Measurements from ENCODE around the gene FAM13B. TPM values are rescaled to one million over a fixed set of nuclear protein-coding genes. Genes with fewer than 3 reads are reported as not detected.
"Not testable (repeated sequence)": the region's sequence is repeated elsewhere in the genome, so short reads cannot be mapped to it uniquely, and the experiment has no call there.

FAM13B gene
- total RNA-seq, 1 donor from 2014 or later, result 31.9 TPM

DNA sequence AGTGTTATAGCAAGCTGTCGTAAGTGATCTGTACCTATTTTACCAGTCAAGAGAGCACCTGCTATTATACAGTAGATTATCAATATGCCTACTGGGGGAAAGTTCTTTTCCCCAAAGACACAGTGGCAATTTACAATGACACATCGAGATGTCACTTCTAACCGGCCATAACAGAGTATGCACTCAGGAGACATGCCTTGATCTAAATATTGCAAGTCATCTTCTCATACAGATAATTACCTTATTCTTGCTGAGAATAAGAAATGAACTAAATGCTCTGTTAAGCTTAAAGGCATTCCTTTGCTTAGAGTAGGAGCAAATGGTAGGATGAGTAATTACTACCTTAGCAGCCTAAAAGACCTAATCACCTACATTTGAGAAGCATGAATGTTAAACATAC is 72.1 kb downstream of the FAM13B start:
- no peak for DNase-seq

DNA sequence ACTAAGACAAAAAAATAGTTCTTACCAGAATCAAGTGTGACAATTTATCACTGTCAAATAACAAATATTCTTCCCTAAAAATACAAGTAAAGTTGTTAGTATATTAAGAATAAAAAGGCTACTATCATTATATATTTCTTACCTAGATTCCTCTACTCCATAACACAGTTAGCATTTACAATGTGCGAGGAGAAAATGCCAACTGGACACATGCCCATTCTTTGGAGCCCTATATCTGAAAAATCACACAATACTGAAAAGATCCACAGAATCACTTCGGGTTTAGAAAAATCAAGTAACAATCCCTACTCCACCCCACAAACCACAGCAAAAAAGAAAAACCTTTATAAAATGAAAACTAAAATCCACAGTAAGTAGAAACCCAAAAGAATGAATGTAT is 72.7 kb downstream of the FAM13B start:
- DNase-seq, result no peak

DNA sequence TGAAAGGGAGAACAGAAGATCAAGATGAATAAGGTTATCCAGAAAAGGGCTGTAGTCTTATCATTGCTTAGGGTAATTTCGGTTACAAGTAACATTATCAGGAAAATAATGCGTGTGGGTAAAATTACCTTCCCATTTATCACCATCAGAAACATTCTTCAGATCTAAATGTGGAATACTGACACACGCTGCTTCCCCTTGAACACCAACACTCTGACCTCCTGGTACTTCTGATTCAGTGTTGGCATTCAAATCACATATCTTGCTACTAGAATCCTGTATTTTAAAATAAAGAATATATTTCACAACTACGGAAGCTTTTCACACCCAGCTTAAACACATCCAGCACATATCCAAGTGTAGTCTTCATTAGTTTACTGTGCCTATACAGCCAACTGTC is 73.4 kb downstream of the FAM13B start:
- no peak for DNase-seq

DNA sequence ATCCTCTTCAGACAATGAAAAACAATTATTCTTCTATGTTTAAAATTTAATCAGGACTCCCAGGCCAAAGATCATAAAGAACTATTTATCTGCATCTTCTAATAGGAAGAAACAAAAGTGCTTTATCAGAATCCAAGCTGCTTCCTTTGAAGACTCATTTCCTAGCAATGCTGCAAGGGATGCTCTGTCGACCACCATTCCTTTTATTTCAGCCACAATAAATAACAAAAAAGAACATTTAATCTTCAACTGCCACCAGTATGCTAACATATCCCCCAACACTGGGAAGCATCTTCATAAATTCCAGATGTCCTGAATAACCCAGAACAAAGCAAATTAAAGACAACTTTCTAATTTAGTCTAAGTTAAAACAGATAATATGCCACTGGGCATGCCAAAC is 74.9 kb downstream of the FAM13B start:
- no peak for DNase-seq

DNA sequence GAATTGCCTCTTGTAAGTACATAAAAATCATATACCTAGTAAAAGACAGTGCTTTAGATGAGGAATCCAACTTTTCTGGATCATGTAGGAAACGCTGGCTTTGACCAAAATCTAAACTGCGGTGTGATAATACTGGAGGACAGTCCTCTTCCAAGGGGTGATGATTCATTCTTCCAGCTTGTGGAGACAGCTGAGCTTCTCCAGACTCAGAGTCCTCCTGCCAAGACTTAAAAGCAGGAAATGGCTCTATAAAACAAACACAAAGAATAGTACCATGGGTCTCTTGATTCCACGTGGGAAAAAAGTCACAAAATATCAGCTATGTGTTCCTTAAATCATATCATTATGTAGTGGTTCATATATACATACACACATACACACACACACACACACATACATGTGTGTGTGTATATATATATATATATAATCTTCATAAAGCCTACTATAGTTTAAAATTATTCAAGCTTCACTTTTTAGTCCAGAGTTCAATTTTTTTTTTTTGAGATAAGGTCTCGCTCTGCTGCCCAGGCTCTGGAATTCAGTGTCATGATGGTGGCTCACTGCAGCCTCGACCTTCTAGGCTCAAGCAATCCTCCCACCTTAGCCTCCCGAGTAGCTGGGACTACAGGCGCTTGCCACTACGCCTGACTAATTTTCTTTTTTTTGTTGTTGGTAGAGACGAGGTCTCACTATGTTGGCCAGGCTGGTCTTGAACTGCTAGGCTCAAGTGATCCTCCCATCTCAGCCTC is 78.6 kb downstream of the FAM13B start:
- DNase-seq, result no peak

DNA sequence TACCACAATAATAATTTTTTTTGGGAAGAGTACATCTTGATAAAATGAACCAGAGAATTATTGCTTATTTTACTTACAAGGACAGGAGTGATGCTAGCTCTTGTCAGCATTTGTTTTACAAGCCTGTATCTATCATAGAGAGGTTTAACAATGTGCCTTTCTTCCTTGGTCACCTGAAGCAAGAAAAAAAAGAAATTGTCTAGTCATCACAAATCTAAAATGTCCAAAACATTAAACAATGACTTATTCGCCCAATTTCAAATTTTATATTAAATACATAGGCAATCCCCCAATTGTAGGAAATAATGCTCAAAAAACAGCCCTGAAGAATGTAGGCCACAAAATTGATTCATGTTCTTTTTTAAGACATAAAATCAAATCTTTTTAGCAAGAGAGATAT is 87.1 kb downstream of the FAM13B start:
- no peak for DNase-seq

DNA sequence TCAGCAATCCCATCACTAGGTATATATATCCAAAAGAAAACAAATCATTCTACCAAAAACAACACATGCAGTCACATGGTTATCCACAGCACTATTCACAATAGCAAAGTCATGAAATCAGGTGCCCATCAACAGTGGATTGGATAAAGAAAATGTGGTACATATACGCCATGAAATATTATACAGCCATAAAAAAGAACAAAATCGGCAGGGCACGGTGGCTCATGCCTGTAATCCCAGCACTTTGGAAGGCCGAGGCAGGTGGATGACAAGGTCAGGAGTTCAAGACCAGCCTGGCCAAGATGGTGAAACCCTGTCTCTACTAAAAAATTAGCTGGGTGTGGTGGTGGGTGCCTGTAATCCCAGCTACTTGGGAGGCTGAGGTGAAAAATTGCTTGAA is 88.6 kb downstream of the FAM13B start:
- DNase-seq, result not testable (repeated sequence)

DNA sequence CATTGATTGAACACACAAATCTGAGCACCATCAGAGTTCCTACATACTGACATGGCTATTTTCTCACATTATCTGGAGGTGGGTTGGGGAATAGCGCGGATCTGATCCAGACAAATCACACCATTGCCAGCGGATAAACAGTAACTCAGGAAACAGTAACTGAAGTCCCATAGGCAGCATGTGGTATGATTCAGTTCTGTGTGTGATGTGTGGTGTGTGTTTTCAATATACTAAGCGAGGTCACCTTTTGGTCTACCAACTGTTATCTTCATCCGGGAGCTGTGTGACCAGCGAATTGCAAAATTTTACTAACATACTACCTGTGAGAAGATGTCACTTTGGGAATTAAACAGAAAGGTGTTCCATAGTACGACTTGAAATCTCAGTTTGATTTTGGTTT is 93.5 kb downstream of the FAM13B start:
- no peak for DNase-seq

DNA sequence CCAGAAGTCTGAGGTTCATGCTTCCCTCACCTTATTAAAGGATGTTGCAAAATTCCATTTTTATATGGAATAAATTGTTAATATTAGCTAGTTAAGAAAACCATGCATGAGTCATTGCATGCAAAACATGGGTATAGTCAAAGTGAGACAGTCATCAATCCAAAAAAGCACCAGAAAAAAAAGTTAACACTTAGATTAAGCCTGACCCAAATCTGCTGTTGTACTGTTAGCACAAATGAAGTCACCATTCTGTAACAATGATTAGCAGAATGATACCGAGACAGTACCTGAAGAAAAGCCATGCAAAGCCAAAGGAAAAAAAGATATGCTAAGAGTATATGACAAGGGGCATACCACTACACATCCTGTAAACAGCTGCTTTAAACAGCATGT is 94.1 kb downstream of the FAM13B start:
- DNase-seq, result no peak

DNA sequence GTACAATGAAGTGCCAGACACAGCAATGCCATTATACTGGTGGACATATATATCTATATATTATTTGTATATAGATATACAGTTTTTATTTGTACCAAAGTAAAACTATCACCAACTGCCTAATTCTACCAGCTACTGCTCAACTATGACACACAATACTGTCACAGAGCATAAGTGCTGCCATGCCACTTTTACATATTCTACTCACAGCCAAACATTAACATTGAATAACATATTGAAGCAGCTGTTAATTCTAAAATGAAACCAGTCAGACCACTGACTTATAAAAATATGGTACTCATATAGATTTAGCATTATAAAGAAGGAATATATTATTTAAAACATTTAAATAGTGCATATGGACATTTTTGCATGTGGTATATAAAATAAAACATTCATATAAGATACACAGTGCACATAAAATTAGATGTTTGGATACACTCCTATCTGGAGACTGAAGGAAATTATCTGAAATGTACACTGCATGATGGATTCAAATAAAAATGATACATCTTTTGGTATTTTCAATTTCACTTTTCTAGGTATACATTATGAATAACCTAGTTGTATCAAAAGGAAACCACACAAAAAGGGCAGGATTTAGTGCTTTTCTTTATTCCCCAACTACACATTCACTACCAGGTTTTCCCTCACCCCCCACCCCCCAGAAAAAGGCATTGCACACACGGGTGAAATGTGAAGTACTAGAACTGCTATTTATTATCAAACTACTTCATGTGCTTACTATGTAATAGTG is 94.7 kb downstream of the FAM13B start:
- no peak for DNase-seq

DNA sequence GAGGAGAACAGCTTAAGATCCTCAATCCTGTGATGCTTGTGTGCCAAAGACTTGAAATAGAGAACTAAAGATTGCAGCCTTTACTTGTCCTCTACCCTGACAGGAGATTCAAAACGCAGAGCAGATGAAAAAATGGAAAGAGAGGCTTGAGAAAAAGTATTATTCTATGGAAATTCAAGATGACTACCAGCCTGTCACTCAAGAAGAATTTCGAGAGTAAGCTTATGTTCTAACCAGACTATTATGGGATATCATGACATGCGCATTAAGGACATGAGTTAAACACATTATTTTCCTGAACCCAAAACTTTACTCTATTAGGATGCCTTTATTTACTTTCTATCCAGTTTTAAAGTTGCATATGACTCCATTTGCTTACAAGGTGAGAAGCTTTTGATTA is 97.2 kb downstream of the FAM13B start:
- no peak for DNase-seq

DNA sequence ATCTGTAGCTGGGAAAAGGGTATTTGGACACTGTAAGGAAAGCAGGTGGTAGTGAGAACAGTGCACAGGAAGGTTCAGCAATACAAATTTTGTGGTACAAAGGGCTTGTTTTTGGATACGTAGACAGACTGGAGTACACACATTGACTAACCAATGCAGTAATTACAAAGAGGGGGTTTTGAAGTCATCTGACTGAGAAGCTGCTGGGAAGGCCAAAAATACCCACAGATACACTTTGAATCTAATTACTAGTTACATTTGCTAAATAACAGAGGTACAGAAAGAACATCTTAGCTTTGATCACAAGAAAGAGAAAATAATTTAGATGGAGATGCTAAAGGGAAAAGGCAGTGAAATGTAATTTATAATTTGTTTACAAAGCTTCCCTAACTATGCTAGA is 97.7 kb downstream of the FAM13B start:
- DNase-seq, result no peak

DNA sequence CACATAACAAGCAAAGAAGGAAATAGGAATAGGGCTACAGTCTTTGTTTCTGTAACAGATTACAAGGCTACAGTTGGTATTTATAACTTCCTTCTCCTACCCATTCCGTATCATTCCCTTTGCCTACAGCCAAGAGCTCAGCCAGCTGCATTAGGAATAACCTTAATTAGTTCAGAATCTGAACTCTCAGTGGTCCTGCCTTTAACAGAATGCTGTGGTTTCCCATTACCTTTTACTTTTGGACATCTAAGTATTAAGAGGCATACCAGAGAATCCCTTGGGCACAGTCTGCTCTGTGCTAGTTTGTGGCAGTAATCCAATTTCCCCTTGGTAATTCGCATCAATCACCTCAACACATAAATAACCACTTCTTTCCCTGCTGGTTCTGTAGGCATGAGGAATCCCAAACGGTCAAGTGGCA is 99.4 kb downstream of the FAM13B start:
- no peak for DNase-seq

DNA sequence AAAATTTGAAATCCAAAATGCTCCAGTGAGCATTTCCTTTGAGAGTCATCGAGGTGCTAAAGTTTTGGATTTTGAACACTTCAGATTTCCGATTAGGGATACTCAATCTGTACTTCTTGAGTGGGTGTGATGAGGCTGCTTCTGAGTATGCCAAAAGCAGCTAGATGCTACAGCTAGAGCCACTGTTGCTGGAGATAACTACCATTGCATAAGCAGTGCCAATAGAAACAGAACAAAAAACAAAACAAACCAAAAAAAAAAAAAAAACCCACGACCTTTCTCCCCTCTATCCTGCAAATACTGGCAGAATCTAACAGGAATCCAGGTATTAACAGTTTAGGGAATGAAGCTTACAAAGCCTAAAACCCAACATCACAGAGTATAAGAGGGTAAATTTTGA is 100.1 kb downstream of the FAM13B start:
- DNase-seq, result no peak

DNA sequence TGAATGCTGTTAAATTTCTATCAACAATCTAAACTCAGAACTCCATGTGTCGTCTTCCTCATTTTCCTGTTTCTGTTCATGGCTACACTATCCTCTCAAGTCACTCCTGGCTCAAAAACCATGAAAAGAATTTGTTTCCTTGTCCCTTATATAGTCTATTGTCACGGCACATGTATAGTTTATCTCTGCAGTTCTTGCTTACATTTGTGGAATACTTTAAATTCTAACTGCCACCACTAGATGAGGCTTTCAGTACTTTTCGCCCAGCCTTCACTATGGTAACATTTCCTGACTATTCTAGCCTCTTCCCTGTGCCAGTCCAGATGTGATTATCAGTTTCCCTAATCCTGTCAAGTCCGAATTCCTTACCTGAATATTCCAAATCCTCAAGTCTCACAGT is 109.0 kb downstream of the FAM13B start:
- DNase-seq, result peak; percentile 11

DNA sequence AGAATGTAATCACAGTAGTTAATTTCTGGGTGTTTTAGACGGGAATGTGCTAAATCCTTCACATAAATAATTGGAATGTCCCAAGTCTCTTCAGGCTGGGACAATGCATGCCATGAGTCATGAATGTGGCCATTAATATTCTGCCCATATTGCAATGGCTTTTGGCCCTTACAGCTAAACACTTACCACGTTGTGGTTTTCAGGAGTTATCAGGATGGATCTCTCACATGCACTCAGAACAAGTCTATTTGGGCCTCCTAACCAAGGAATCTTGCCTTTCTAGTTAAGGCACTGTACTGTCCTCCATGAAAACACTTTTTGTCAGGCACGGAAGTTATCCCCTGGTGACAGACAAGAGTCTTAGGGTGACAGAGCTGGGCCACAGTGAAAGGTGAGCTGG is 110.9 kb downstream of the FAM13B start:
- DNase-seq, result no peak

DNA sequence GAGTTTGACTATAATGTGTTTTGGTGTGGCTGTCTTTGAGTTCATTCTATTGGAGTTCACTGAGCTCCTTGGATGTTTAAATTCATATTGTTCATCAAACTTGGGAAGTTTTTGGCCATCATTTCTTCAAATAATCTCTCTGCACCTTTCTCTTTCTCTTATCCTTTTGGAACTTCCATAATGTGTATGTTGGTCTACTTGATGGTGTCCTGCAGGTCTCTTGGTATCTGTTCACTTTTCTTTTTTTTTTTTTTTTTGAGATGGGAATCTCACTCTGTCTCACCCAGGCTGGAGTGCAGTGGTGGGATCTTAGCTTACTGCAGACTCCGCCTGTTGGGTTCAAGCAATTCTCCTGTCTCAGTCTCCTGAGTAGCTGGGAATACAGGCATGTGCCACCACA is 116.0 kb downstream of the FAM13B start:
- DNase-seq, result no peak

DNA sequence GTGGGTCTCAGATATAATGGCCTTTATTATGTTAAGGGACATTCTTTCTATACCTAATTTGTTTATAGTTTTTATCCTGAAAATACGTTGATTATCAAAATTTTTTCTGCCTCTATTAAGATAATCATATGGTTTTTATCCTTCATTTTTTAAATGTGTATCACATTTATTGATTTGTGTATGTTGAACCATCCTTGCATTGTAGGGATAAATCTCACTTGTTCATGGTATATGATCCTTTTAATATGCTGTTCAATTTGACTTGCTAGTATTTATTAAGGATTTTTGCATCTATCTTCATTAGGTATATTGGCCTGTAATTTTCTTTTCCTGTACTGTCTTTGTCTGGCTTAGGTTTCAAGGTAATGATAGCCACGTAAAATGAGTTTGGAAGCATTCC is 118.1 kb downstream of the FAM13B start:
- DNase-seq, result no peak

DNA sequence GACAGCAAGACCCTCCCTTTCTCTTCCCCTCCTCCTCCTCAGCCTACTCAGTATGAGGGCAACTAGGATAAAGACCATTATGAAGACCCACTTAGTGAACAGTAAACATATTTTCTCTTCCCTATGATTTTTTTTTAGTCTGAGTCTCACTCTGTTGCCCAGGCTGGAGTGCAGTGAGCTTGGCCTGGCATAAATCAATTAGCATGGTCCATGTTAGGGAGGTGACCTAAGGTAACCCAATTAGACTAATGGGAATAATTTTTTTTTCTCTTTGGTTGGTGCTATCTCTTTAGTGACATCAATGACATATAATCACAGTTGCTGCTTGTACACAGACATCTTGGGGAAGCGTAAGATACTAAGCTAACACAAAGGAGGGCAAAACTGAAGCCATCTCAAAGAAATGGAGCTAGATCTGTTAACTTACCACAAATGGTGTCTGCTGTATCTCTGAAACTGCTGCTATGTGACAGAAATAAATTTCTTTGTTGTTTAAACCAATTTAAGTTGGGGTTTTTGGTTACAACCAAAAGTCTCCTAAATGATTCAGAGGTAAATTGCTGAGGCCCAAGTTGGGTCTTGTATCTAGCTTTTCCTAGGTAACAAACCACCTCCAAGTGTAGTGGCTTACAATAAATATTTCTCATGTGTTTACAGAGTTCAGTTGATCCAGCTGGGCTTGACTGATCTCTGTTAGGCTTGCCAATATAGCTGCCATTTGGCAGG is 130.3 kb downstream of the FAM13B start:
- no peak for DNase-seq

DNA sequence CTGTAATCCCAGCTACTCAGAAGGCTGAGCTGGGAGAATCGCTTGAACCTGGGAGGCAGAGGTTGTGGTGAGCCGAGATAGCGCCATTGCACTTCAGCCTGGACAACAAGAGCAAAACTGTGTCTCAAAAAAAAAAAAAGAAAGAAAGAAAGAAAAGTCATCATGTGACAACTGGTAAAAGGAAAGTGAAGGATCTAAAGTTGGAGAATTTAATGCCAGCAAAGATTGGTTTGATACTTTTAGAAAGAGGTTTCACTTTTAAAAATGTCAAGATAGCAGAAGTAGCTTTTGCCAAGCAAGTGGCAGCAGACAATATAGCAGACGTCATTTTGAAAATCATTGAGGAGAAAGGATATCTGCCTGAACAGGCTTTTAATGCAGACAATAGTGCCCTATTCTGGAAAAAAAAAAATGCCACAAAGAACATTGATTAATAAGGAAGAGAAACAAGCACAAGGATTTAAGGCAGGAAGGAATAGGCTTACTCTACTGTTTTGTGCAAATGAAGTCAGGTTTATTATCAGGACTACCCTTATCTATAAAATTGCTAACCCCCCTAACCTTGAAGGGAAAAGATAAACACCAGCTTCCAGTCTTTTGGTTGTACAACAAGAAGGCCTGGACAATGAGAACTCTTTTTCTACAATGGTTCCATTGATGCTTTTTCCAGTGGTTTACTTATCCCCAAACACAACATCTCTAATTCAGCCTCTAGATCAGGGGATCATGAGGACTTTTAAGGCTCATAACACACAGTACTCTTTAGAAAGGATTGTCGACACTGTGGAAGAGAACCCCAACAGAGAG is 131.7 kb downstream of the FAM13B start:
- DNase-seq, result no peak

DNA sequence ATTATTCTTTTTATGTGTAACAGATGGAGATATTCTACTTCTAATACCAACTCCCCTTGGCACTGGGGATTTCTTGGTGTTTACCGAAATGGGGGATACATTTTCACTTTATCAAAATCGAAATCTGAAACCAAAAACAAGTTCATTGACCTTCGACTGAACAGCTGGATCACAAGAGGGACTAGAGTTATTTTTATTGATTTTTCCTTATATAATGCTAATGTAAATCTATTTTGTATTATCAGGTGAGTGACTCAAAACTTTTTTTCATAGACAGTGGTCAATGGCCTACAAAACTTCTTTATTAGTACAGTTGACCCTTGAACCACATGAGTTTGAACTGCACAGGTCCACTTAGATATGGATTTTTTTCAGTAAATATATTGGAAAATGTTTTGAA is 133.4 kb downstream of the FAM13B start:
- DNase-seq, result no peak

DNA sequence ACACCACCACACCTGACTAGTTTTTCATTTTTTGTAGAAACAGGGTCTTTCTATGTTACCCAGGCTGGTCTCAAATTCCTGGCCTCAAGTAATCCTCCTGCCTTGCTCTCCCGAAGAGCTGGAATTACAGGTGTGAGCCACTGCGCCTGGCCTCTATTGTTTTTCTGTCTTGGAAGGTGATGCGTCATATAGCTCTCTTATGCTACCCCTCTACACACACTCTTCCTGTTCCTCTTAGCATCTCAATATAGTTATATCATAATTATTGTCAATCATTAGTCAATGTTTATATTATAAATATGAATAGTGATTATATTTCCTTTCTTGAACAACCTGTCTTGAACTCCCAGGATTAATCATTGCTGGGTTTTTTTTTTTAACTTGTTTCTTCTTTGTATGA is 136.3 kb downstream of the FAM13B start:
- no peak for DNase-seq

DNA sequence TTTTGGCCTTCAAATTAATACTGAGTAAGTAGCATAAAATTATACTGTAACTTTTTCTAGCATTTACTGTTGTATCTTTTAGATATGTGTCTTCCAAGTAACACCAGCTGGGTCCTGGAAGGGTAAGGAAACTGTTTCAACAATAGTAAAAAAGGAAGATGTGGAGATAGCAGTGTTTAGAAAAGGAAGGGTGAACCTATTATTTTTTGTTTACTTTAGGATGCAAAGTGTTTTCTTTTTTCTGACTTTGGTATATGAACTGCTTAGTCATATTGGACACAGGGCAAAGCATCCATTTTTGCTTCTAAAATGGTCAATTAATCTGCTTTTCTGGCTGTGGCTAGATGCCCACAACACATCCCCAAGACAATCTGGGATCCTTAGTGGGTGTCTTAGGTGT is 138.3 kb downstream of the FAM13B start:
- DNase-seq, result no peak
